ENCODE results near the gene TSC22D2.

- no peak for TF ChIP-seq CTCF (IDR thresholded peaks at IDR 0.05)
- peak; percentile 88 for TF ChIP-seq POLR2A (IDR thresholded peaks at IDR 0.05)
- peak; percentile 48 to 94 (median 88) for TF ChIP-seq POLR2AphosphoS5 (IDR thresholded peaks at IDR 0.05)
- TF ChIP-seq EP300 (IDR thresholded peaks at IDR 0.05; ENCODE audit: low read depth), result no peak
Observed at GRCh38 chr3:150469031-150469930, 61.2 kb downstream of the TSC22D2 start.
